ENCODE results near the gene CARD10.
"Not testable (repeated sequence)": the region's sequence is repeated elsewhere in the genome, so short reads cannot be mapped to it uniquely, and the experiment has no call there.

Gene CARD10

GRCh38 chr22:37560608-37561211 is 41.5 kb upstream of the CARD10 start:
- H3K27me3 Mint-ChIP-seq: peaks cover 18% of the 10 kb centered on the region
- no peaks in the 10 kb centered on the region for H3K36me3 Mint-ChIP-seq
- H3K4me3 Mint-ChIP-seq: peak overlapping the region; percentile 81
- H3K4me1 Mint-ChIP-seq (ENCODE audit: low read depth): peaks cover 19% of the 10 kb centered on the region
- no peak overlapping the region for H3K27ac Mint-ChIP-seq
- no peaks in the 10 kb centered on the region for H3K9me3 Mint-ChIP-seq (ENCODE audit: low read depth)

GRCh38 chr22:37559901-37560607 is 40.8 kb upstream of the CARD10 start, which contains the start of gene CDC42EP1:
TSS of gene CDC42EP1 (plus strand) at chr22:37560480. CDS start at chr22:37566350, 5,870 bp downstream.
- Mint-ChIP-seq H3K4me1 (ENCODE audit: low read depth) (peaks cover 19% of the 10 kb centered on the region), H3K27ac (no peak within 1 kb of the TSS), H3K4me3 (peak within 1 kb of the TSS; percentile 81), H3K36me3 (no peaks in the 10 kb centered on the region), H3K9me3 (ENCODE audit: low read depth) (no peaks in the 10 kb centered on the region), H3K27me3 (peaks cover 20% of the 10 kb centered on the region)

GRCh38 chr22:37559521-37559900 is 40.3 kb upstream of the CARD10 start:
- H3K4me1 Mint-ChIP-seq (ENCODE audit: low read depth): peaks cover 19% of the 10 kb centered on the region
- peak overlapping the region; percentile 53 for H3K4me3 Mint-ChIP-seq
- H3K27me3 Mint-ChIP-seq: peaks cover 20% of the 10 kb centered on the region
- no peak overlapping the region for H3K27ac Mint-ChIP-seq
- no peaks in the 10 kb centered on the region for H3K9me3 Mint-ChIP-seq (ENCODE audit: low read depth)
- H3K36me3 Mint-ChIP-seq: no peaks in the 10 kb centered on the region

DNA sequence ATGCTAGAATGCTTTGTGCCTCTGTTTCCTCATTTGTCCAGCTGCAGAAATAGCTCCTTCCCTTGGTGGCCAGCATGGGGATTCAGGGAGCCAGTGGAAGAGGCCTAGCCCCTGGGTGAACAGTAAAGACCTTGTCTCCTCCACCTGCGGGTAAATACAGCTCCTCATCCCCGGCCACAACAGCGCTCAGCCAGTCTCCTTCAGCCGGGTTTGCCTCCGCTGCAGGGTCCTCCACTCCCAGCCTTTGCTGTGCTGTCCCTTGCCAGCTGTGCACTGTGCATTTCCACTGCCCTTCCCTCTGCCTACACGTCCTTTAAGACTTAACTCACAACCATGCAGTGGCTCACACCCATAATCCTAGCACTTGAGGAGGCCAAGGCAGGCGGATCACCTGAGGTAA is 39.6 kb upstream of the CARD10 start:
- Mint-ChIP-seq H3K27me3 (peaks cover 20% of the 10 kb centered on the region), H3K4me1 (ENCODE audit: low read depth) (peaks cover 19% of the 10 kb centered on the region), H3K36me3 (no peaks in the 10 kb centered on the region), H3K4me3 (no peak overlapping the region), H3K9me3 (ENCODE audit: low read depth) (no peaks in the 10 kb centered on the region), H3K27ac (no peak overlapping the region)

- peaks cover 15% of the 10 kb centered on the region for H3K27me3 Mint-ChIP-seq
Measured at GRCh38 chr22:37557321-37558001, 38.2 kb upstream of the CARD10 start.

GRCh38 chr22:37556710-37557109 is 37.5 kb upstream of the CARD10 start:
- Mint-ChIP-seq H3K27me3 (peaks cover 10% of the 10 kb centered on the region), H3K27ac (no peak overlapping the region), H3K4me3 (no peak overlapping the region), H3K9me3 (ENCODE audit: low read depth) (no peaks in the 10 kb centered on the region), H3K36me3 (no peaks in the 10 kb centered on the region), H3K4me1 (ENCODE audit: low read depth) (peaks cover 7% of the 10 kb centered on the region)

More at GRCh38 chr22:37557321-37558001, 38.2 kb upstream of the CARD10 start:
- Mint-ChIP-seq H3K9me3 (ENCODE audit: low read depth) (no peaks in the 10 kb centered on the region), H3K36me3 (no peaks in the 10 kb centered on the region), H3K4me3 (no peak overlapping the region), H3K4me1 (ENCODE audit: low read depth) (peaks cover 14% of the 10 kb centered on the region), H3K27ac (no peak overlapping the region)

DNA sequence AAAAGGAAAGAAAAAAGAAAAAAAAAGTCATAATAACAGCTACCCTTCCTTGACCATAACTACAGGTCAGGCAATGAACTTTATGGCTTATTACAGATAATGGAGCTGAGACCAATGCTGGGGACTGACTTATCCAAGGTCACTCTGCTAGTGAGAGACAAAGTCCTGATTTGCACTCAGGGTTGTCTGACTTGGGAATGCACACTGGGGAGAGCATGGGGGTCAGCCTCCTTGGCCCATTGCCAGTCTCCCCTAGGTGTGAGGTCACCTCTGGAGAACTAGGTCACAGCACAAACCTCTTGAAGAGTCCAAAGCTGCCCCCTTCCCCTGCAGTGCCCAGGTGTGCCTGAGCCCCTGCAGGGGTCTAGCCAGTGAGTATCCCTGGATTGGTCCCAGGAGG is 35.8 kb upstream of the CARD10 start:
- Mint-ChIP-seq H3K27me3 (peaks cover 10% of the 10 kb centered on the region), H3K4me1 (ENCODE audit: low read depth) (peaks cover 4% of the 10 kb centered on the region)

GRCh38 chr22:37553725-37554124 is 34.5 kb upstream of the CARD10 start:
- Mint-ChIP-seq H3K4me3 (no peak overlapping the region), H3K27ac (no peak overlapping the region), H3K9me3 (ENCODE audit: low read depth) (no peaks in the 10 kb centered on the region), H3K4me1 (ENCODE audit: low read depth) (peaks cover 2% of the 10 kb centered on the region), H3K27me3 (peaks cover 10% of the 10 kb centered on the region), H3K36me3 (no peaks in the 10 kb centered on the region)

More for the DNA sequence above, 35.8 kb upstream of the CARD10 start:
- no peak overlapping the region for H3K4me3 Mint-ChIP-seq
- H3K36me3 Mint-ChIP-seq: no peaks in the 10 kb centered on the region
- H3K27ac Mint-ChIP-seq: no peak overlapping the region
- no peaks in the 10 kb centered on the region for H3K9me3 Mint-ChIP-seq (ENCODE audit: low read depth)

- Mint-ChIP-seq H3K4me3 (no peak overlapping the region), H3K9me3 (ENCODE audit: low read depth) (no peaks in the 10 kb centered on the region), H3K36me3 (no peaks in the 10 kb centered on the region), H3K27ac (no peak overlapping the region), H3K4me1 (ENCODE audit: low read depth) (peaks cover 2% of the 10 kb centered on the region), H3K27me3 (peaks cover 8% of the 10 kb centered on the region)
Measured at GRCh38 chr22:37552524-37553163, 33.4 kb upstream of the CARD10 start.

DNA sequence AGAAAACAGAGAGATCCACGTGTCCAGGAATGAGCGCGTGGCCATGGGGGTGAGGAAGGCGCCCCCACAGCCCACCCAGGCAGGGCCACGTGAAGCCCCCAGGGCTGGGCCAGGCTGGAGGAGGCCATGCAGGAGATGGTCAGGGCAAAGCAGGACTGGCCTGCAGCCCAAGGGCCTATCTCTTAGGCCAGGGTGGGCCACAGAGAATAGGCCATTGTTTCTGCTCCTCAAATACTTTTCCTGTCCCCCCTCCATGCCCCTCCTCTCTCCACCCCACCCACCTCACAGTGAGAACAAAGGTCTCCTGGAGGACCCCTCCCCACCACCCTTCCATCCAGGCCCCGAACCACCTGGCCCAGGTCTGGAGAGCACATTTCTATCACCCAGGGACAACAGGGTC is 32.8 kb upstream of the CARD10 start:
- Mint-ChIP-seq H3K27me3 (peaks cover 6% of the 10 kb centered on the region), H3K4me1 (ENCODE audit: low read depth) (peaks cover 2% of the 10 kb centered on the region), H3K4me3 (no peak overlapping the region), H3K27ac (no peak overlapping the region), H3K9me3 (ENCODE audit: low read depth) (no peaks in the 10 kb centered on the region), H3K36me3 (no peaks in the 10 kb centered on the region)

GRCh38 chr22:37550921-37551320 is 31.7 kb upstream of the CARD10 start:
- not testable (repeated sequence) for H3K27ac Mint-ChIP-seq; H3K9me3 Mint-ChIP-seq (ENCODE audit: low read depth); H3K36me3 Mint-ChIP-seq; H3K27me3 Mint-ChIP-seq; H3K4me3 Mint-ChIP-seq; H3K4me1 Mint-ChIP-seq (ENCODE audit: low read depth)

GRCh38 chr22:37549704-37550059 is 30.5 kb upstream of the CARD10 start:
- H3K9me3 Mint-ChIP-seq (ENCODE audit: low read depth): no peaks in the 10 kb centered on the region
- no peaks in the 10 kb centered on the region for H3K36me3 Mint-ChIP-seq
- no peak overlapping the region for H3K27ac Mint-ChIP-seq
- H3K27me3 Mint-ChIP-seq: no peaks in the 10 kb centered on the region
- H3K4me1 Mint-ChIP-seq (ENCODE audit: low read depth): peaks cover 5% of the 10 kb centered on the region
- no peak overlapping the region for H3K4me3 Mint-ChIP-seq

DNA sequence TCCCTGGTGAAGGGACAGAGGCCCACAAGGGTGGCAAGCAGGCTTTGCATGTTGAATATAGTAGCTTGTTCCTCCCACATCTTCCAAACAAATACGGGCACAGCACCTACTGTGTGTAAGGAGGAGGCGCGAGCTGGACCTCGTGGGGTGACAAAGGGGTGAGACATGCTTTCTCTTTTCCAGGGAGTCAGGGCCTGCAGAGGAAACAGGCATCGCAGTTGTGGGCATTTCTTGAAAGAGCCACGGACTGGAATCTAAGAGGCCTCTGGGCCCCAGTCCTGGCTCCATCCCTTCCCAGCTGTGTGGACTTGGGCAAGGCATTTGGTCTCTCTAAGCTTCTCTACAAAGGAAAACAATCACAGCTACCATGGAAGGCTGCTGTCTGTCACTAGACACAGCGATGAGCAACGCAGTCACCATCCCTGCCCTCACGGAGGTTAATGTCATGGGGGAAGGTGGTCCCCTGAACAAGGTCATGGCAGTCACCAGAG is 28.1 kb upstream of the CARD10 start:
- Mint-ChIP-seq H3K36me3 (no peaks in the 10 kb centered on the region), H3K27ac (no peak overlapping the region), H3K4me3 (no peak overlapping the region), H3K9me3 (ENCODE audit: low read depth) (no peaks in the 10 kb centered on the region), H3K4me1 (ENCODE audit: low read depth) (peaks cover 5% of the 10 kb centered on the region), H3K27me3 (peaks cover 3% of the 10 kb centered on the region)

- Mint-ChIP-seq H3K27ac (no peak overlapping the region), H3K4me1 (ENCODE audit: low read depth) (peaks cover 10% of the 10 kb centered on the region), H3K4me3 (no peak overlapping the region), H3K9me3 (ENCODE audit: low read depth) (no peaks in the 10 kb centered on the region), H3K36me3 (no peaks in the 10 kb centered on the region), H3K27me3 (peaks cover 3% of the 10 kb centered on the region)
Measured at GRCh38 chr22:37546437-37547250, 27.4 kb upstream of the CARD10 start.

Data from activated naive CD8-positive, alpha-beta T cell (primary cell).